Right atrium auricular region (tissue), 2 donors: ENCODE measurements around the gene KCNF1. TPM values are rescaled to one million over a fixed set of nuclear protein-coding genes. Genes with fewer than 3 reads are reported as not detected.

Experiments
- DNase-seq: peaks from one replicate; pipeline ENCODE4 v3.0.0-alpha.2; 2019; ENCODE audit warnings: low spot score
- H3K27ac ChIP-seq, 2 donors: fragments of 200-600 bp; sonication (generic); 1 replicate in 1 of 2; 2 replicates in 1 of 2; pipeline ENCODE4 v1.5.1; 2016 to 2019
- H3K27me3 ChIP-seq, 2 donors: fragments of 200-600 bp; sonication (generic); one replicate each; pipeline versions ENCODE4 v1.5.1 to v1.6.0; 2017 to 2019
- H3K36me3 ChIP-seq: fragments of 200-600 bp; sonication (generic); one replicate; pipeline ENCODE4 v1.5.1; 2016
- H3K4me1 ChIP-seq, 2 donors: fragments of 200-600 bp; sonication (generic); one replicate each; pipeline versions ENCODE4 v1.5.1 to v1.6.0; 2017 to 2019
- H3K4me3 ChIP-seq, 2 donors: fragments of 200-600 bp; sonication (generic); 1 replicate in 1 of 2; 2 replicates in 1 of 2; pipeline ENCODE4 v1.5.1; 2017 to 2019; ENCODE audit warnings: mild to moderate bottlenecking in 1 of 2, moderate library complexity in 1 of 2
- H3K9me3 ChIP-seq, 2 donors: fragments of 200-600 bp; sonication (generic); one replicate each; pipeline ENCODE4 v1.5.1; 2019
- CTCF ChIP-seq, 2 donors: fragments of 200-600 bp; sonication (generic); IDR thresholded peaks; one replicate each; pipeline ENCODE4 v1.5.1; 2019; ENCODE audit warnings: antibody characterized with exemption in 2 of 2
- total RNA-seq, 2 donors: library from RNA; depleted of rRNA; stranded (reverse); fragments of >200 nt; gene quantifications; one replicate each; pipeline ENCODE4 v1.1.0, GENCODE V29; 2016

KCNF1 gene
- total RNA-seq, 2 donors from 2014 or later = 0.30 to 0.94 TPM

- no peaks in the 10 kb centered on the region for H3K36me3 ChIP-seq
- H3K9me3 ChIP-seq = peaks cover 0 to 20% of the 10 kb centered on the region in 2 donors
- DNase-seq = no peak
- no peak overlapping the region for H3K4me3 ChIP-seq
- no peak overlapping the region for H3K27ac ChIP-seq
- H3K4me1 ChIP-seq = no peaks in the 10 kb centered on the region
- H3K27me3 ChIP-seq = no peaks in the 10 kb centered on the region
- TF ChIP-seq CTCF (IDR thresholded peaks at IDR 0.05) = no peak
These were observed 23.7 kb downstream of the KCNF1 start for GRCh38 chr2:10935366-10935918.

GRCh38 chr2:10935953-10936942 lies 24.5 kb downstream of the KCNF1 start:
- Histone ChIP-seq H3K4me3 (no peak overlapping the region), H3K27me3 (no peaks in the 10 kb centered on the region), H3K27ac (no peak overlapping the region), H3K4me1 (no peaks in the 10 kb centered on the region), H3K9me3 (peaks cover 0 to 20% of the 10 kb centered on the region in 2 donors), H3K36me3 (no peaks in the 10 kb centered on the region)
- DNase-seq = no peak
- TF ChIP-seq CTCF (IDR thresholded peaks at IDR 0.05) = no peak

GRCh38 chr2:10939058-10939457 lies 27.3 kb downstream of the KCNF1 start:
- Histone ChIP-seq H3K27ac (no peak overlapping the region), H3K27me3 (no peaks in the 10 kb centered on the region), H3K4me1 (no peaks in the 10 kb centered on the region), H3K36me3 (no peaks in the 10 kb centered on the region), H3K4me3 (no peak overlapping the region), H3K9me3 (peaks cover 0 to 20% of the 10 kb centered on the region in 2 donors)
- no peak for DNase-seq
- no peak for TF ChIP-seq CTCF (IDR thresholded peaks at IDR 0.05)

DNA sequence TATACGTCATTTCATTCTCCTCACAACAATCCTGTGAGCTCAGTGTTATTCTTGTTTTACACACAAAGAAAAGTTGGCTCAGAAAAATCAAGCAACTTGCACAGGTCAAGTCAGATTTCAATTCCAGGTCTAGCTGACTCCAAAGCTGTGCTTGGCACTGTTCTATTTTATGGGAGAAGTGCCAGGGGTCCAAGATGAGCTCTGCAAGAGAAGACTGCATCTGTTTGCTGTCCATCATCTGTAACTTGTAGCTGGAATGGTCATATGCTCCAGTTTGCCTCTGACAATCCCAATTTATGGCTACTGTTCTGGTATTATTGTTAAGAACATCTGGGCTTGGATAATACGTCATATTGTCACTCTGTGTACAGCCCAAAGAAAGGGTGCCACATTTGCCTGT lies 28.9 kb downstream of the KCNF1 start:
- Histone ChIP-seq H3K4me3 (no peak overlapping the region), H3K27ac (no peak overlapping the region), H3K36me3 (no peaks in the 10 kb centered on the region), H3K9me3 (peaks cover 0 to 20% of the 10 kb centered on the region in 2 donors), H3K4me1 (no peaks in the 10 kb centered on the region), H3K27me3 (no peaks in the 10 kb centered on the region)
- no peak for DNase-seq
- TF ChIP-seq CTCF (IDR thresholded peaks at IDR 0.05) = no peak

GRCh38 chr2:10941383-10941782 lies 29.6 kb downstream of the KCNF1 start:
- TF ChIP-seq CTCF (IDR thresholded peaks at IDR 0.05) = no peak
- H3K4me1 ChIP-seq = no peaks in the 10 kb centered on the region
- peaks cover 0 to 20% of the 10 kb centered on the region in 2 donors for H3K9me3 ChIP-seq
- no peak overlapping the region for H3K4me3 ChIP-seq
- no peak for DNase-seq
- H3K27ac ChIP-seq = no peak overlapping the region
- no peaks in the 10 kb centered on the region for H3K27me3 ChIP-seq
- no peaks in the 10 kb centered on the region for H3K36me3 ChIP-seq
